Measurements from ENCODE around the gene PPP2R5A. TPM values are rescaled to one million over a fixed set of nuclear protein-coding genes. Genes with fewer than 3 reads are reported as not detected.

The PPP2R5A gene
- total and polyA plus RNA-seq, 2 of the 13 experiments (the other 11 are each of a cell fraction or from before 2014, with no cell fraction given), result 22.0 to 31.4 TPM

GRCh38 chr1:212284744-212285684 lies at the start of gene PPP2R5A (continued):
- TF ChIP-seq ZNF20 (CRISPR knock-in tag; IDR thresholded peaks at IDR 0.05) (no peak), MYNN (CRISPR knock-in tag; IDR thresholded peaks at IDR 0.05; ENCODE audit: low read depth) (no peak), ZNF510 (CRISPR knock-in tag; IDR thresholded peaks at IDR 0.05; ENCODE audit: low read depth) (no peak), SAP130 (CRISPR knock-in tag; IDR thresholded peaks at IDR 0.05; ENCODE audit: low read depth) (peak; percentile 73), NRL (CRISPR knock-in tag; IDR thresholded peaks at IDR 0.05; ENCODE audit: borderline replicate concordance) (peak; percentile 67; the same call in 1 of the 2 replicates), POLR2AphosphoS5 (IDR thresholded peaks at IDR 0.05; ENCODE audit: low read depth, low read length) (peak; percentile 80), LRRFIP1 (CRISPR knock-in tag; conservative IDR thresholded peaks at IDR 0.05) (no peak), TFDP1 (CRISPR knock-in tag; IDR thresholded peaks at IDR 0.05; ENCODE audit: borderline replicate concordance) (peak; percentile 24; the same call in 1 of the 2 replicates), PLRG1 (conservative IDR thresholded peaks at IDR 0.05) (no peak), JUNB (CRISPR knock-in tag; IDR thresholded peaks at IDR 0.05; ENCODE audit: borderline replicate concordance) (no peak; the same call in 1 of the 2 replicates), MAF1 (CRISPR knock-in tag; IDR thresholded peaks at IDR 0.05; ENCODE audit: borderline replicate concordance) (peak; percentile 79; the same call in 1 of the 2 replicates), ZSCAN29 (CRISPR knock-in tag; conservative IDR thresholded peaks at IDR 0.05) (no peak), NFYB (CRISPR knock-in tag; IDR thresholded peaks at IDR 0.05) (peak; percentile 94), SMAD1 (CRISPR knock-in tag; IDR thresholded peaks at IDR 0.05; ENCODE audit: borderline replicate concordance, low read depth) (no peak), JUND (CRISPR knock-in tag; IDR thresholded peaks at IDR 0.05) (no peak), RORA (CRISPR knock-in tag; IDR thresholded peaks at IDR 0.05) (no peak), AHDC1 (CRISPR knock-in tag; IDR thresholded peaks at IDR 0.05; ENCODE audit: borderline replicate concordance) (peak; percentile 69; the same call in 1 of the 2 replicates), ELF4 (CRISPR knock-in tag; IDR thresholded peaks at IDR 0.05; ENCODE audit: borderline replicate concordance) (no peak), SP2 (CRISPR knock-in tag; IDR thresholded peaks at IDR 0.05) (peak; percentile 97)

Data from HepG2 (cell line).